Skeletal muscle tissue (tissue), 4 donors: ENCODE measurements around the gene BIRC7. TPM values are rescaled to one million over a fixed set of nuclear protein-coding genes. Genes with fewer than 3 reads are reported as not detected.
"Not testable (repeated sequence)": the region's sequence is repeated elsewhere in the genome, so short reads cannot be mapped to it uniquely, and the experiment has no call there.

Experiments used
- H3K27ac ChIP-seq: one replicate; pipeline ENCODE4 v1.7.0; 2013; ENCODE audit warnings: mild to moderate bottlenecking, low read depth, low read length, inconsistent platforms
- H3K27me3 ChIP-seq, 3 donors: one replicate each; pipeline ENCODE4 v1.7.0; 2013; ENCODE audit warnings: low read length in 3 of 3; ENCODE audit not compliant: control insufficient read depth in 3 of 3, insufficient read depth in 3 of 3
- H3K36me3 ChIP-seq, 3 donors: one replicate each; pipeline ENCODE4 v1.7.0; 2013; ENCODE audit warnings: low read length in 3 of 3; ENCODE audit not compliant: control insufficient read depth in 3 of 3, insufficient read depth in 3 of 3
- H3K4me1 ChIP-seq, 3 donors: one replicate each; pipeline ENCODE4 v1.7.0; 2013; ENCODE audit warnings: low read length in 3 of 3, mild to moderate bottlenecking in 3 of 3; ENCODE audit not compliant: control insufficient read depth in 3 of 3, insufficient read depth in 3 of 3
- H3K4me3 ChIP-seq, 3 donors: one replicate each; pipeline ENCODE4 v1.7.0; 2013; ENCODE audit warnings: low read length in 3 of 3
- H3K9ac ChIP-seq, 3 donors: one replicate each; pipeline ENCODE4 v1.7.0; 2013; ENCODE audit warnings: low read length in 3 of 3, mild to moderate bottlenecking in 3 of 3, moderate library complexity in 2 of 3, low read depth in 1 of 3
- H3K9me3 ChIP-seq, 3 donors: one replicate each; pipeline ENCODE4 v1.7.0; 2013; ENCODE audit warnings: low read length in 3 of 3; ENCODE audit not compliant: control insufficient read depth in 3 of 3
- total RNA-seq: library from RNA; depleted of rRNA; stranded (reverse); fragments of >200 nt; gene quantifications from one replicate; pipeline ENCODE4 v1.2.3, GENCODE V29; 2014
- donor health status: Osteomylitis.

BIRC7 gene
- total RNA-seq, 1 donor from 2014 or later, result not detected

GRCh38 chr20:63243604-63244247 is 8.0 kb downstream of the BIRC7 start:
- no peak overlapping the region for H3K27ac ChIP-seq
- H3K27me3 ChIP-seq, result peaks cover 9 to 56% (median 43%) of the 10 kb centered on the region in 3 donors
- peaks cover 0 to 9% (median 0%) of the 10 kb centered on the region in 3 donors for H3K4me1 ChIP-seq
- H3K9me3 ChIP-seq, result no peaks in the 10 kb centered on the region
- no peaks in the 10 kb centered on the region for H3K36me3 ChIP-seq
- H3K9ac ChIP-seq, result no peak overlapping the region
- no peak overlapping the region for H3K4me3 ChIP-seq

DNA sequence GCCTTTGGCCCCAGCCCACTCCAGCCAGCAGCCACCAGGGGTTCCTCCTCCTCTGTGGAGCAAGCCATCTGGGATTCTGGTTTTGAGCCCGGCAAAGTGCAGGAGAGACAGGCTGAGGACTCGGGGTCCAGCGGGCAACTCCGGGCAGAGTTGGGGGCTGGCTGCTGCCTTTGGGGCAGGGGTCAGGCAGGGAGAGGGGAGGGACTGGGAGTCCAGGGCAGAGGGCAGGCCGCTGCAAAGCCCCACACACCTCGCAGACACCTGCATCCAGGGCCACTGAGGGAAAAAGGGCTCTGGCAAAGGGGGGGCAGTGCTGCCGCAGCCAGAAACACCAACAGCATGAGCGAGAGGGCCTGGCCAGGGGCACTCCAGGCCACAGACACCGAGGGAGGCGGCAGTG is 8.8 kb downstream of the BIRC7 start:
- Histone ChIP-seq H3K9ac (no peak overlapping the region), H3K9me3 (no peaks in the 10 kb centered on the region), H3K4me1 (peaks cover 0 to 9% (median 0%) of the 10 kb centered on the region in 3 donors), H3K27me3 (peaks cover 14 to 61% (median 50%) of the 10 kb centered on the region in 3 donors), H3K4me3 (no peak overlapping the region), H3K27ac (no peak overlapping the region), H3K36me3 (no peaks in the 10 kb centered on the region)

GRCh38 chr20:63246490-63247288 is 11.0 kb downstream of the BIRC7 start:
- H3K27ac ChIP-seq, result no peak overlapping the region
- H3K9ac ChIP-seq, result no peak overlapping the region
- peaks cover 24 to 64% (median 60%) of the 10 kb centered on the region in 3 donors for H3K27me3 ChIP-seq
- no peak overlapping the region for H3K4me3 ChIP-seq
- no peaks in the 10 kb centered on the region for H3K36me3 ChIP-seq
- H3K9me3 ChIP-seq, result no peaks in the 10 kb centered on the region
- H3K4me1 ChIP-seq, result peaks cover 0 to 9% (median 0%) of the 10 kb centered on the region in 3 donors

- Histone ChIP-seq H3K9ac (no peak overlapping the region), H3K4me1 (peaks cover 0 to 9% (median 0%) of the 10 kb centered on the region in 3 donors), H3K27ac (no peak overlapping the region), H3K4me3 (no peak overlapping the region), H3K9me3 (no peaks in the 10 kb centered on the region), H3K27me3 (peaks cover 32 to 73% (median 64%) of the 10 kb centered on the region in 3 donors), H3K36me3 (no peaks in the 10 kb centered on the region)
Observed at GRCh38 chr20:63247671-63248228, 12.0 kb downstream of the BIRC7 start.

DNA sequence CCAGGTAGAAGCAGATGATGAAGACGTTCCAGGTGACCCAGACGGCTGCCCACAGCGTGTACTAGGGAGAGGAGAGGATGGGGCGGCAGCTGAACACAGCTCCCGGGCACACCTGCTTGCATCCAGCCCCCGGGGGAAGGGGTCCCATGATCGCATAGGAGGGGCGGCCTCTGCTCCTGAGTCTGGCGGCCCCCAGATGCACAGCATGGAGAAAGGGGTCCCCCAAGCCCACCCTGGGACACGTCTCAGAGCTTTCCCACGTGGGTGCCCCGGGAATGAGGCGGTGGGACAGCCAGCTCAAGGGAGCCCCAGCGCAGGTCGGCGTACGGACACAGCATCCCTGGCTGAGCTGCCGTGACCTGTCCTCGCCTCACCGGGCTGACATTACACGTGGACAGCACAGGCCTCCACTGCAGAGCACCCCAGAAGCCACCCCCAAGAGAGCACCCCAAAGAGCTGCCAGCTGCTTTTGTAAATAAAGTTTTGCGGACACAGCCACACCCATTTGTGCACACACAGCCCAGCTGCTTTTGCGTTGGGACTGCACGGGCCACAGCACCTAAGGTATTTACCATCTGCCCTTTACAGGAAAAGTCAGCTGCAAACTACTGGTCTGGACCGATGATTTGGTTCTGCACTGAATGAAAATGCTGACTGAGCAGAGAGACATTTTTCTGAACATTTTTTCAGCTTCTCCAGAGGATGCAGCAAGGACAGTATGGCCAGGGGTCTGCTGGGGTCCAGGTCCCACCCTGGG is 13.3 kb downstream of the BIRC7 start:
- no peak overlapping the region for H3K4me3 ChIP-seq
- H3K27me3 ChIP-seq, result peaks cover 38 to 74% (median 69%) of the 10 kb centered on the region in 3 donors
- H3K4me1 ChIP-seq, result peaks cover 0 to 9% (median 4%) of the 10 kb centered on the region in 3 donors
- no peak overlapping the region for H3K9ac ChIP-seq
- no peaks in the 10 kb centered on the region for H3K9me3 ChIP-seq
- H3K36me3 ChIP-seq, result no peaks in the 10 kb centered on the region
- H3K27ac ChIP-seq, result no peak overlapping the region

- no peaks in the 10 kb centered on the region for H3K9me3 ChIP-seq
- H3K36me3 ChIP-seq, result no peaks in the 10 kb centered on the region
- no peak overlapping the region for H3K9ac ChIP-seq
- H3K27ac ChIP-seq, result no peak overlapping the region
- no peak overlapping the region for H3K4me3 ChIP-seq
- peaks cover 41 to 77% (median 66%) of the 10 kb centered on the region in 3 donors for H3K27me3 ChIP-seq
- peaks cover 0 to 9% (median 4%) of the 10 kb centered on the region in 3 donors for H3K4me1 ChIP-seq
Observed at GRCh38 chr20:63249891-63250290, 14.2 kb downstream of the BIRC7 start.

GRCh38 chr20:63251350-63251749 is 15.6 kb downstream of the BIRC7 start:
- H3K27ac ChIP-seq, H3K9me3 ChIP-seq, H3K4me1 ChIP-seq, H3K36me3 ChIP-seq, H3K9ac ChIP-seq, H3K4me3 ChIP-seq: not testable (repeated sequence)
- peaks cover 55 to 80% (median 78%) of the 10 kb centered on the region in 3 donors for H3K27me3 ChIP-seq

DNA sequence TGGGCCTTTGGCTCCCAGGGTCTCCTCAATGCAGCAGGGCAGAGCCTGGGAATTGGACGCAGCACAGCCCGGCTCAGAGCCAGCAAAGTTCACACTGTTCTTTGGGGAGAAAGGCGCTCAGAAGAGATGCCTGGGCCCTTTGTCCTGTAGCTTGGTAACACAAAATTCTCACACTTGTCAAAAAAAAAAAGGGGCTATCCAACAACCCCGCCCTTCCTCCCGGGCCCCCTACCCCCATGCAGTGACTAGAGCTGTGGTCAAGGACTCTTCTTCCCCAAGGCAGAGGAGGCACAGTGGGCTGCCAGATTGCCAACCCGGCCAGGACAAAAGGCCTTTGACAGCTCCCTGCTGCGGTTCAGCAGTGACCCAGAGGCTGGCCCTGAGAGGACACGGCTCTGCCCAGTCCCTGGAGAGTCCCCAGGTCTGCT is 16.6 kb downstream of the BIRC7 start:
- H3K9me3 ChIP-seq, result no peaks in the 10 kb centered on the region
- peaks cover 0 to 4% (median 0%) of the 10 kb centered on the region in 3 donors for H3K4me1 ChIP-seq
- no peaks in the 10 kb centered on the region for H3K36me3 ChIP-seq
- H3K9ac ChIP-seq, result no peak overlapping the region
- no peak overlapping the region for H3K27ac ChIP-seq
- no peak overlapping the region for H3K4me3 ChIP-seq
- peaks cover 56 to 79% (median 74%) of the 10 kb centered on the region in 3 donors for H3K27me3 ChIP-seq

- Histone ChIP-seq H3K4me3 (no peak overlapping the region), H3K27me3 (peaks cover 64 to 80% (median 70%) of the 10 kb centered on the region in 3 donors), H3K9me3 (no peaks in the 10 kb centered on the region)
Observed at GRCh38 chr20:63253065-63253437, 17.3 kb downstream of the BIRC7 start.

More at GRCh38 chr20:63253065-63253437, 17.3 kb downstream of the BIRC7 start:
- Histone ChIP-seq H3K4me1 (peaks cover 0 to 4% (median 0%) of the 10 kb centered on the region in 3 donors), H3K9ac (no peak overlapping the region), H3K27ac (no peak overlapping the region), H3K36me3 (no peaks in the 10 kb centered on the region)
